ENCODE data around the gene TMEM208.

Gene TMEM208

GRCh38 chr16:67199011-67199807 lies 27.7 kb upstream of the TMEM208 start, which contains the start of gene ELMO3:
Gene ELMO3 (plus strand): TSS chr16:67199131. CDS start chr16:67199327, 196 bp downstream.
- Histone ChIP-seq H4K20me1 (peaks cover 50% of the 10 kb centered on the region), H3K4me3 (no peak within 1 kb of the TSS), H3K27me3 (no peaks in the 10 kb centered on the region), H3K4me1 (peaks cover 29% of the 10 kb centered on the region), H3K4me2 (peak within 1 kb of the TSS; percentile 60), H3K27ac (peak within 1 kb of the TSS; percentile 39; the same call in 1 of the 2 replicates), H3K36me3 (peaks cover 88% of the 10 kb centered on the region), H3K9ac (peak within 1 kb of the TSS; percentile 43; the same call in 1 of the 2 replicates), H3K9me3 (no peaks in the 10 kb centered on the region)
- TF ChIP-seq Cebpa-rat (IDR thresholded peaks at IDR 0.05): no peak

GRCh38 chr16:67199808-67200198 lies 27.1 kb upstream of the TMEM208 start:
- no peak for TF ChIP-seq Cebpa-rat (IDR thresholded peaks at IDR 0.05)
- Histone ChIP-seq H3K27me3 (no peaks in the 10 kb centered on the region), H4K20me1 (peaks cover 48% of the 10 kb centered on the region), H3K9me3 (no peaks in the 10 kb centered on the region), H3K4me2 (no peak overlapping the region), H3K4me3 (no peak overlapping the region), H3K9ac (no peak overlapping the region), H3K4me1 (peaks cover 28% of the 10 kb centered on the region), H3K36me3 (peaks cover 88% of the 10 kb centered on the region), H3K27ac (no peak overlapping the region)

GRCh38 chr16:67200491-67200890 lies 26.4 kb upstream of the TMEM208 start:
- H3K4me1 ChIP-seq: peaks cover 28% of the 10 kb centered on the region
- no peak overlapping the region for H3K4me3 ChIP-seq
- H3K27ac ChIP-seq: no peak overlapping the region
- H4K20me1 ChIP-seq: peaks cover 42% of the 10 kb centered on the region
- no peak overlapping the region for H3K4me2 ChIP-seq
- no peak overlapping the region for H3K9ac ChIP-seq
- H3K36me3 ChIP-seq: peaks cover 84% of the 10 kb centered on the region
- no peaks in the 10 kb centered on the region for H3K9me3 ChIP-seq
- no peak for TF ChIP-seq Cebpa-rat (IDR thresholded peaks at IDR 0.05)
- H3K27me3 ChIP-seq: no peaks in the 10 kb centered on the region

- Histone ChIP-seq H4K20me1 (peaks cover 30% of the 10 kb centered on the region), H3K27ac (no peak overlapping the region), H3K36me3 (peaks cover 83% of the 10 kb centered on the region), H3K4me3 (no peak overlapping the region), H3K9me3 (no peaks in the 10 kb centered on the region), H3K9ac (no peak overlapping the region), H3K4me1 (peaks cover 25% of the 10 kb centered on the region), H3K4me2 (no peak overlapping the region), H3K27me3 (no peaks in the 10 kb centered on the region)
- TF ChIP-seq Cebpa-rat (IDR thresholded peaks at IDR 0.05): no peak
Measured at GRCh38 chr16:67201411-67202345, 25.3 kb upstream of the TMEM208 start.

GRCh38 chr16:67202426-67202825 lies 24.5 kb upstream of the TMEM208 start:
- H3K4me3 ChIP-seq: no peak overlapping the region
- H3K4me1 ChIP-seq: peaks cover 18% of the 10 kb centered on the region
- H3K27ac ChIP-seq: no peak overlapping the region
- H3K36me3 ChIP-seq: peaks cover 81% of the 10 kb centered on the region
- no peaks in the 10 kb centered on the region for H3K9me3 ChIP-seq
- peaks cover 23% of the 10 kb centered on the region for H4K20me1 ChIP-seq
- no peaks in the 10 kb centered on the region for H3K27me3 ChIP-seq
- no peak for TF ChIP-seq Cebpa-rat (IDR thresholded peaks at IDR 0.05)
- no peak overlapping the region for H3K9ac ChIP-seq
- H3K4me2 ChIP-seq: no peak overlapping the region

- Histone ChIP-seq H3K4me2 (no peak overlapping the region), H4K20me1 (peaks cover 17% of the 10 kb centered on the region), H3K36me3 (peaks cover 80% of the 10 kb centered on the region), H3K4me3 (no peak overlapping the region), H3K9ac (no peak overlapping the region), H3K4me1 (peaks cover 12% of the 10 kb centered on the region), H3K27ac (no peak overlapping the region), H3K9me3 (no peaks in the 10 kb centered on the region), H3K27me3 (no peaks in the 10 kb centered on the region)
- TF ChIP-seq Cebpa-rat (IDR thresholded peaks at IDR 0.05): no peak
Measured at GRCh38 chr16:67202956-67203493, 23.9 kb upstream of the TMEM208 start.

GRCh38 chr16:67204076-67204475 lies 22.9 kb upstream of the TMEM208 start:
- Histone ChIP-seq H3K36me3 (peaks cover 74% of the 10 kb centered on the region), H3K4me3 (no peak overlapping the region), H3K9ac (no peak overlapping the region), H3K4me1 (peaks cover 5% of the 10 kb centered on the region), H3K4me2 (no peak overlapping the region), H4K20me1 (peaks cover 7% of the 10 kb centered on the region), H3K9me3 (no peaks in the 10 kb centered on the region), H3K27ac (no peak overlapping the region), H3K27me3 (no peaks in the 10 kb centered on the region)
- no peak for TF ChIP-seq Cebpa-rat (IDR thresholded peaks at IDR 0.05)

- no peak overlapping the region for H3K4me3 ChIP-seq
- H3K27ac ChIP-seq: no peak overlapping the region
- H3K4me2 ChIP-seq: no peak overlapping the region
- H3K4me1 ChIP-seq: 0 out of 2 replicates have a peak, but pooled peaks cover 3% of the 10 kb centered on the region
- no peaks in the 10 kb centered on the region for H3K27me3 ChIP-seq
- H3K9ac ChIP-seq: no peak overlapping the region
- no peaks in the 10 kb centered on the region for H3K9me3 ChIP-seq
- peaks cover 7% of the 10 kb centered on the region for H4K20me1 ChIP-seq
- no peak for TF ChIP-seq Cebpa-rat (IDR thresholded peaks at IDR 0.05)
- peaks cover 60% of the 10 kb centered on the region for H3K36me3 ChIP-seq
Measured at GRCh38 chr16:67206129-67206837, 20.6 kb upstream of the TMEM208 start.

GRCh38 chr16:67206838-67207248 lies 20.1 kb upstream of the TMEM208 start:
- peaks cover 54% of the 10 kb centered on the region for H3K36me3 ChIP-seq
- no peaks in the 10 kb centered on the region for H3K9me3 ChIP-seq
- H3K4me1 ChIP-seq: 0 out of 2 replicates have a peak, but pooled peaks cover 3% of the 10 kb centered on the region
- H3K9ac ChIP-seq: no peak overlapping the region
- H3K27me3 ChIP-seq: no peaks in the 10 kb centered on the region
- TF ChIP-seq Cebpa-rat (IDR thresholded peaks at IDR 0.05): no peak
- no peak overlapping the region for H3K4me3 ChIP-seq
- H4K20me1 ChIP-seq: peaks cover 7% of the 10 kb centered on the region
- H3K27ac ChIP-seq: no peak overlapping the region
- H3K4me2 ChIP-seq: no peak overlapping the region
